Lower leg skin (tissue), 4 donors: Measurements from ENCODE around the gene EEF1AKMT4. TPM values are rescaled to one million over a fixed set of nuclear protein-coding genes. Genes with fewer than 3 reads are reported as not detected.

Experiments used
- DNase-seq, 2 donors: peaks; one replicate each; pipeline ENCODE4 v3.0.0-alpha.2; 2019; ENCODE audit warnings: low spot score in 2 of 2
- H3K4me3 ChIP-seq: fragments of 200-600 bp; sonication (generic); 2 replicates; pipeline ENCODE4 v1.5.1; 2017; ENCODE audit warnings: mild to moderate bottlenecking, low read depth; ENCODE audit not compliant: poor library complexity, severe bottlenecking
- CTCF ChIP-seq, 3 donors: fragments of 450-650 bp; IDR thresholded peaks; one replicate each; pipeline ENCODE4 v1.5.1; 2016; ENCODE audit warnings: antibody characterized with exemption in 3 of 3, mild to moderate bottlenecking in 3 of 3, moderate library complexity in 2 of 3
- POLR2A ChIP-seq, 2 donors: fragments of 450-650 bp; IDR thresholded peaks; one replicate each; pipeline ENCODE4 v1.6.1; 2016 to 2017; ENCODE audit warnings: antibody characterized with exemption in 2 of 2, mild to moderate bottlenecking in 1 of 2, moderate library complexity in 1 of 2
- WGBS, 2 donors: methylation state at CpG; one replicate each; pipeline ENCODE4 v1.1.5; 2018; 5-methylcytosine and 5-hydroxymethylcytosine counted together
- intact Hi-C: fragments of 100-400 bp; cut with DNase I; formaldehyde crosslinking; loops from one replicate; pipeline ENCODE4 v1.15.0; 2023; ENCODE audit warnings: low total_unique reads
- total RNA-seq, 4 donors: library from RNA; depleted of rRNA; stranded (reverse); fragments of >200 nt; gene quantifications; one replicate each; pipeline ENCODE4 v1.1.0, GENCODE V29; 2016

Gene EEF1AKMT4
- total RNA-seq, 4 donors from 2014 or later = 4.3 to 7.7 (median 6.1) TPM

GRCh38 chr3:184272269-184272668 lies 22.8 kb downstream of the EEF1AKMT4 start:
- TF ChIP-seq POLR2A (IDR thresholded peaks at IDR 0.05) (no peak), CTCF (IDR thresholded peaks at IDR 0.05) (no peak)
- DNase-seq = no peak
- intact Hi-C loops = no loop called here
- H3K4me3 ChIP-seq = no peak overlapping the region
- 45 to 47% methylated on average over 1 of the region's 1 CpG for WGBS, 2 donors

- TF ChIP-seq CTCF (IDR thresholded peaks at IDR 0.05) (no peak), POLR2A (IDR thresholded peaks at IDR 0.05) (no peak)
- H3K4me3 ChIP-seq = no peak overlapping the region
- intact Hi-C loops = no loop called here
- no peak for DNase-seq
- WGBS, 2 donors = 64 to 71% methylated on average over 12 of the region's 12 CpGs
Measured at GRCh38 chr3:184275381-184275701, 25.9 kb downstream of the EEF1AKMT4 start.

GRCh38 chr3:184275961-184276910 lies 26.8 kb downstream of the EEF1AKMT4 start, which contains the start of gene ECE2:
Gene ECE2 (plus strand): TSS chr3:184276022. CDS start chr3:184276154, 132 bp downstream.
- H3K4me3 ChIP-seq = no peak within 1 kb of the TSS
- WGBS, 2 donors = 17 to 42% methylated on average over 18 to 43 of the region's 65 CpGs

GRCh38 chr3:184277366-184277765 lies 27.9 kb downstream of the EEF1AKMT4 start:
- TF ChIP-seq POLR2A (IDR thresholded peaks at IDR 0.05) (no peak), CTCF (IDR thresholded peaks at IDR 0.05) (no peak)
- DNase-seq = no peak
- no peak overlapping the region for H3K4me3 ChIP-seq
- WGBS, 2 donors = 92 to 93% methylated on average over 6 of the region's 6 CpGs
- intact Hi-C loops = no loop called here

More at GRCh38 chr3:184275961-184276910, 26.8 kb downstream of the EEF1AKMT4 start, which contains the start of gene ECE2:
- no peak for DNase-seq
- intact Hi-C loops = no loop called here
- no peak for TF ChIP-seq POLR2A (IDR thresholded peaks at IDR 0.05)
- no peak for TF ChIP-seq CTCF (IDR thresholded peaks at IDR 0.05)

- 82 to 93% methylated on average over 4 of the region's 4 CpGs for WGBS, 2 donors
- TF ChIP-seq CTCF (IDR thresholded peaks at IDR 0.05) (no peak), POLR2A (IDR thresholded peaks at IDR 0.05) (no peak)
- intact Hi-C loops = no loop called here
- no peak overlapping the region for H3K4me3 ChIP-seq
- DNase-seq = no peak
Measured at GRCh38 chr3:184282941-184283340, 33.5 kb downstream of the EEF1AKMT4 start.
